Osteoblast (primary cell): ENCODE measurements around the gene LHFPL6. TPM values are rescaled to one million over a fixed set of nuclear protein-coding genes. Genes with fewer than 3 reads are reported as not detected.

Source experiments
- DNase-seq: peaks from one replicate; pipeline ENCODE4 v3.0.0; 2011; ENCODE audit warnings: low spot score, mixed read lengths; ENCODE audit not compliant: insufficient read length; ENCODE audit errors: missing footprints
- H2AFZ ChIP-seq: 2 replicates; pipeline ENCODE4 v1.6.0; 2011; ENCODE audit warnings: mild to moderate bottlenecking, low read length
- H3K27ac ChIP-seq: 2 replicates; pipeline ENCODE4 v1.5.1; 2011; ENCODE audit warnings: mild to moderate bottlenecking, low read depth, low read length, moderate library complexity
- H3K27me3 ChIP-seq: 2 replicates; pipeline ENCODE4 v1.6.0; 2012; ENCODE audit warnings: mild to moderate bottlenecking, control low read depth, inconsistent platforms, low read length, moderate library complexity; ENCODE audit not compliant: insufficient read depth
- H3K36me3 ChIP-seq: 2 replicates; pipeline ENCODE4 v1.5.1; 2011; ENCODE audit warnings: mild to moderate bottlenecking, low read length, control low read depth, moderate library complexity; ENCODE audit not compliant: insufficient read depth
- H3K4me1 ChIP-seq: 2 replicates; pipeline ENCODE4 v1.5.1; 2011; ENCODE audit warnings: mild to moderate bottlenecking, low read length, control low read depth, moderate library complexity; ENCODE audit not compliant: insufficient read depth
- H3K4me2 ChIP-seq: 2 replicates; pipeline ENCODE4 v1.6.0; 2011; ENCODE audit warnings: mild to moderate bottlenecking, low read length; ENCODE audit not compliant: insufficient read depth
- H3K4me3 ChIP-seq: fragments of 200-600 bp; sonication (generic); 3 replicates; pipeline ENCODE4 v1.5.1; 2012; ENCODE audit warnings: mild to moderate bottlenecking, low read length, inconsistent platforms; ENCODE audit not compliant: insufficient read depth
- H3K79me2 ChIP-seq: 2 replicates; pipeline ENCODE4 v1.6.0; 2012; ENCODE audit warnings: mild to moderate bottlenecking, low read length, control low read depth, inconsistent platforms; ENCODE audit not compliant: insufficient read depth
- H3K9me3 ChIP-seq: 2 replicates; pipeline ENCODE4 v1.5.1; 2011; ENCODE audit warnings: low read depth, low read length, control low read depth
- H4K20me1 ChIP-seq: 2 replicates; pipeline ENCODE4 v1.6.0; 2012; ENCODE audit warnings: mild to moderate bottlenecking, low read length, control low read depth; ENCODE audit not compliant: insufficient read depth
- CTCF ChIP-seq: IDR thresholded peaks from 2 replicates; pipeline ENCODE4 v1.5.1; 2011; ENCODE audit warnings: mild to moderate bottlenecking, low read depth, low read length, moderate library complexity; ENCODE audit errors: extremely low read depth
- total RNA-seq: library from RNA; depleted of rRNA; stranded (reverse); fragments of >200 nt; gene quantifications from 2 replicates; pipeline ENCODE4 v1.2.3, GENCODE V29; 2012

LHFPL6 gene
- total RNA-seq, 1 donor: 112 TPM

GRCh38 chr13:39313721-39314120 is 289.3 kb downstream of the LHFPL6 start:
- H3K27ac ChIP-seq: no peak overlapping the region
- no peak overlapping the region for H3K4me2 ChIP-seq
- no peaks in the 10 kb centered on the region for H3K27me3 ChIP-seq
- H2AFZ ChIP-seq: no peak overlapping the region
- peaks cover 7% of the 10 kb centered on the region for H3K4me1 ChIP-seq
- no peak for DNase-seq
- no peaks in the 10 kb centered on the region for H3K79me2 ChIP-seq
- no peaks in the 10 kb centered on the region for H4K20me1 ChIP-seq
- H3K9me3 ChIP-seq: no peaks in the 10 kb centered on the region
- no peak for TF ChIP-seq CTCF
- H3K4me3 ChIP-seq: no peak overlapping the region
- no peaks in the 10 kb centered on the region for H3K36me3 ChIP-seq

GRCh38 chr13:39312596-39312995 is 290.4 kb downstream of the LHFPL6 start:
- Histone ChIP-seq H3K27ac (no peak overlapping the region), H3K27me3 (no peaks in the 10 kb centered on the region), H3K9me3 (no peaks in the 10 kb centered on the region), H3K36me3 (no peaks in the 10 kb centered on the region), H3K4me3 (no peak overlapping the region), H3K79me2 (no peaks in the 10 kb centered on the region), H3K4me2 (no peak overlapping the region), H4K20me1 (no peaks in the 10 kb centered on the region), H3K4me1 (peaks cover 7% of the 10 kb centered on the region), H2AFZ (no peak overlapping the region)
- TF ChIP-seq CTCF: no peak
- DNase-seq: no peak

GRCh38 chr13:39311619-39312018 is 291.4 kb downstream of the LHFPL6 start:
- Histone ChIP-seq H3K79me2 (no peaks in the 10 kb centered on the region), H2AFZ (peak overlapping the region; percentile 54), H4K20me1 (no peaks in the 10 kb centered on the region), H3K4me3 (no peak overlapping the region), H3K4me1 (peaks cover 3% of the 10 kb centered on the region), H3K4me2 (no peak overlapping the region), H3K9me3 (no peaks in the 10 kb centered on the region), H3K27ac (no peak overlapping the region), H3K36me3 (no peaks in the 10 kb centered on the region), H3K27me3 (no peaks in the 10 kb centered on the region)
- no peak for DNase-seq
- TF ChIP-seq CTCF: no peak

GRCh38 chr13:39310961-39311360 is 292.0 kb downstream of the LHFPL6 start:
- Histone ChIP-seq H3K27ac (no peak overlapping the region), H2AFZ (no peak overlapping the region), H3K79me2 (no peaks in the 10 kb centered on the region), H3K4me1 (peaks cover 3% of the 10 kb centered on the region), H3K9me3 (no peaks in the 10 kb centered on the region), H3K27me3 (no peaks in the 10 kb centered on the region), H4K20me1 (no peaks in the 10 kb centered on the region), H3K4me2 (no peak overlapping the region), H3K4me3 (no peak overlapping the region), H3K36me3 (no peaks in the 10 kb centered on the region)
- TF ChIP-seq CTCF: no peak
- DNase-seq: no peak
